Suprapubic skin (tissue), 3 donors: ENCODE measurements around the gene CAPZA1.

Experiments used
- EP300 ChIP-seq: sonication (generic); formaldehyde crosslinking; IDR thresholded peaks from one replicate; pipeline ENCODE4 v1.6.1; 2017; ENCODE audit warnings: antibody characterized with exemption
- POLR2A ChIP-seq, 2 donors: fragments of 450-650 bp; IDR thresholded peaks; one replicate each; pipeline ENCODE4 v1.6.1; 2017; ENCODE audit warnings: antibody characterized with exemption in 2 of 2, mild to moderate bottlenecking in 2 of 2, moderate library complexity in 2 of 2
- TF ChIP-seq, protein P1 (sequence below), 2 donors: fragments of 200-600 bp in 1 of 2; fragments of 450-650 bp in 1 of 2; sonication (generic) in 1 of 2; IDR thresholded peaks; one replicate each; pipeline ENCODE4 v1.5.1; 2016 to 2019; ENCODE audit warnings: antibody characterized with exemption in 2 of 2, mild to moderate bottlenecking in 1 of 2, moderate library complexity in 1 of 2

DNA sequence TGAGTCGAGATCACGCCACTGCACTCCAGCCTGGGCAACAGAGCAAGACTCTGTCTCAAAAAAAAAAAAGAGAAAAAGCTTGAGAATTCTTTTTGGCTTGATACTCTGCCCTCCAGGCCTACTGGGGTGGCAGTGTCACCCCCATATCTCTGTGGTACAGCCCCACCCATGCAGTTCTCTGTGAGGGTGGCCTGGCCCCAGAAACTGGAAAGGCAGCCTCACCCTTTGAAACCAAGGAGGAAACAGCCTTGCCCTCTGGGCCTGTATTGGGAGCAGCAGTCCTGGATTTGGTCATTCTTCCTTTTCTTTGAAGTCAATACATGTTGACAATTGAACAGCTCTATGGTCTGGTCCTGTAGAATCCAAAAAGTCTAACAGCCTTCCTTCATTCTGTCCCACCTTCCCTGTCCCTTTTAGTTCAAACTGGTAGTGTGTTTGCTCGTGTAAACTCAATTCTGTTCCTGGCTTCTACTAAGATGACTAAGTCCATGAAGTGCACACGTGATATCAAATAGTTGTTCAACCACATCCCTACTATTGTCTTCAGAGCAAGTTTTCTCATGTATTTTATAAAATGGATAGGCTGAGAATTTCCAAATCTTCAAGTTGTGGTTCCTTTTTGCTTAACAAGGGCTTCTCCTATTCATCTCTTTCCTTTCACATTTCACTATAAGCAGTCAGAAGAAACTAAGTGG, 13.9 kb upstream of the CAPZA1 start:
- TF ChIP-seq, protein P1, sequence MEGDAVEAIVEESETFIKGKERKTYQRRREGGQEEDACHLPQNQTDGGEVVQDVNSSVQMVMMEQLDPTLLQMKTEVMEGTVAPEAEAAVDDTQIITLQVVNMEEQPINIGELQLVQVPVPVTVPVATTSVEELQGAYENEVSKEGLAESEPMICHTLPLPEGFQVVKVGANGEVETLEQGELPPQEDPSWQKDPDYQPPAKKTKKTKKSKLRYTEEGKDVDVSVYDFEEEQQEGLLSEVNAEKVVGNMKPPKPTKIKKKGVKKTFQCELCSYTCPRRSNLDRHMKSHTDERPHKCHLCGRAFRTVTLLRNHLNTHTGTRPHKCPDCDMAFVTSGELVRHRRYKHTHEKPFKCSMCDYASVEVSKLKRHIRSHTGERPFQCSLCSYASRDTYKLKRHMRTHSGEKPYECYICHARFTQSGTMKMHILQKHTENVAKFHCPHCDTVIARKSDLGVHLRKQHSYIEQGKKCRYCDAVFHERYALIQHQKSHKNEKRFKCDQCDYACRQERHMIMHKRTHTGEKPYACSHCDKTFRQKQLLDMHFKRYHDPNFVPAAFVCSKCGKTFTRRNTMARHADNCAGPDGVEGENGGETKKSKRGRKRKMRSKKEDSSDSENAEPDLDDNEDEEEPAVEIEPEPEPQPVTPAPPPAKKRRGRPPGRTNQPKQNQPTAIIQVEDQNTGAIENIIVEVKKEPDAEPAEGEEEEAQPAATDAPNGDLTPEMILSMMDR (IDR thresholded peaks at IDR 0.05): no peak
- TF ChIP-seq EP300 (no peak), POLR2A (IDR thresholded peaks at IDR 0.05) (no peak)
